ENCODE measurements around the gene CAMK1D.
A peak's percentile ranks its signal among the peaks of the same experiment; 100 is the strongest.

CAMK1D gene

GRCh38 chr10:12503311-12503710 is 154.0 kb downstream of the CAMK1D start (continued):
- peak; percentile 81 for TF ChIP-seq ZNF449 (tag by site-specific recombination; IDR thresholded peaks at IDR 0.05)
- TF ChIP-seq MZF1 (tag by site-specific recombination; IDR thresholded peaks at IDR 0.05; ENCODE audit: borderline replicate concordance): no peak
- TF ChIP-seq ZNF555 (tag by site-specific recombination; conservative IDR thresholded peaks at IDR 0.05): no peak
- TF ChIP-seq ZNF148 (tag by site-specific recombination; IDR thresholded peaks at IDR 0.05; ENCODE audit: borderline replicate concordance): no peak
- peak; percentile 65 for TF ChIP-seq KLF1 (tag by site-specific recombination; IDR thresholded peaks at IDR 0.05)

- no peak overlapping the region for H3K27ac ChIP-seq (ENCODE audit: extremely low read depth, low read depth, low read length)
- H3K4me3 ChIP-seq (ENCODE audit: low read depth, low read length): no peak overlapping the region
- CTCF ChIA-PET: interaction anchor here (1.2 kb wide), 1 partner anchor 152 kb away, joined by 3 read pairs; no protein-coding TSS in a partner anchor
- H3K36me3 ChIP-seq (ENCODE audit: control insufficient read depth in 2 of 2, insufficient read depth in 1 of 2, low read length in 2 of 2): no peaks in the 10 kb centered on the region
- peaks cover 30% of the 10 kb centered on the region for H3K4me1 ChIP-seq (ENCODE audit: control insufficient read depth, insufficient read depth, low read length)
- TF ChIP-seq ZNF660 (tag by site-specific recombination; IDR thresholded peaks at IDR 0.05) (no peak), ZNF354C (tag by site-specific recombination; IDR thresholded peaks at IDR 0.05; ENCODE audit: borderline replicate concordance, low read depth) (no peak), ZNF223 (tag by site-specific recombination; IDR thresholded peaks at IDR 0.05) (no peak), ZNF394 (tag by site-specific recombination; IDR thresholded peaks at IDR 0.05; ENCODE audit: borderline replicate concordance) (no peak), ZNF248 (tag by site-specific recombination; IDR thresholded peaks at IDR 0.05) (no peak), ZNF423 (tag by site-specific recombination; IDR thresholded peaks at IDR 0.05) (no peak), ZNF292 (tag by site-specific recombination; IDR thresholded peaks at IDR 0.05; ENCODE audit: borderline replicate concordance, low read depth) (no peak), ZNF488 (tag by site-specific recombination; IDR thresholded peaks at IDR 0.05) (no peak), AEBP2 (tag by site-specific recombination; IDR thresholded peaks at IDR 0.05; ENCODE audit: borderline replicate concordance) (no peak), KLF10 (tag by site-specific recombination; IDR thresholded peaks at IDR 0.05) (no peak), ZEB2 (tag by site-specific recombination; IDR thresholded peaks at IDR 0.05) (no peak), ZFHX2 (tag by site-specific recombination; conservative IDR thresholded peaks at IDR 0.05) (no peak), HOXA7 (CRISPR knock-in tag; IDR thresholded peaks at IDR 0.05; ENCODE audit: borderline replicate concordance) (no peak), ZNF560 (tag by site-specific recombination; IDR thresholded peaks at IDR 0.05; ENCODE audit: borderline replicate concordance) (no peak), ZNF792 (tag by site-specific recombination; IDR thresholded peaks at IDR 0.05) (no peak), KLF16 (tag by site-specific recombination; IDR thresholded peaks at IDR 0.05) (no peak)
- H3K9me3 ChIP-seq (ENCODE audit: control insufficient read depth, insufficient read depth, low read depth, low read length): no peaks in the 10 kb centered on the region
- POLR2A ChIA-PET: no interaction called here
Observed at GRCh38 chr10:12504176-12504575, 154.8 kb downstream of the CAMK1D start.

Data from HEK293 (cell line).